Measurements from ENCODE around the gene RHBDD1. TPM values are rescaled to one million over a fixed set of nuclear protein-coding genes. Genes with fewer than 3 reads are reported as not detected.

RHBDD1 gene
- total RNA-seq, 2 donors from 2014 or later: 35.5 to 40.4 TPM

- DNase-seq (ENCODE audit: low spot score in 2 of 2): peak in 1 of 2 donors; percentile 3
- Mint-ChIP-seq H3K36me3 (no peaks in the 10 kb centered on the region), H3K27ac (no peak overlapping the region), H3K9me3 (no peaks in the 10 kb centered on the region)
- ATAC-seq: no peak
Measured at GRCh38 chr2:226797989-226798421, 37.8 kb upstream of the RHBDD1 start.

DNA sequence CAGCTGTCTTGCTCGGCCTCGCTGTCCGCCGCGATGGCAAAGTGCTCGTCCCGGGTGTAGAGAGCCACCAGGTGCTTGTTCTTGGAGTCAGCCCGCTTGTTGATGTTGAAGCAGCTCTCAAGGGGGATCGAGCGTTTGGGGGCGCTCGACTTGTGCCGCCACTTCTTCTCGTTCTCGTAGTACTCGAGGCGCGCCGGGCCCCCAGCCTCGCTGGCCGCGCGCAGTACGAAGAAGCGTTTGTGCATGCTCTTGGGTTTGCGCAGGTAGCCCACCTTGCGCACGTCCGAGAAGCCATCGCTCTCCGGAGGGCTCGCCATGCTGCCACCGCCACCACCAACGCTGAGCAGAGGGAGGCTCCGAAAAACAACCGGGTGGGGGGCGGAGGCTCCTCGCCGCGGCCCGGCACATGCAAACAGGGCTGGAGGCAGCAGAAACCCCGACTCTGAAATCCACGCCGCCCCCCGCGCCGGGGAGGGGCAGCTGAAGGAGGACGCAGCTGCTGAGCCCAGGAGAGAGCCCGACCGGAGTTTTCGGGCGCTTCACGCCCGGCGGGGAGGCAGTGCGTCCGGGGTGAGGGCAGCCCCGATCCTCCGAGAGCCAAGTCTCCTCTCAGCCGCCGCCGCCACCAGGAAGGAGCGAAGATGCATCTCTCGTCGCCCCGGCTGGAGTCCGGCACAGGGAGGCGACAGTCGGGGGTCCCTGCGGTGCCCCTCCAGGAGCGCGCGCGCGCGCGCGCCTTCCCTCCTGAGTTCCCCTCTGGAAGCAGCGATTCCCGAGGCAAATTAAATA lies 37.2 kb upstream of the RHBDD1 start:
- no peak overlapping the region for H3K27ac Mint-ChIP-seq
- H3K36me3 Mint-ChIP-seq: no peaks in the 10 kb centered on the region
- no peaks in the 10 kb centered on the region for H3K9me3 Mint-ChIP-seq
- DNase-seq (ENCODE audit: low spot score in 2 of 2): peak; percentile 50 to 58
- peak; percentile 13 to 25 for ATAC-seq

- Mint-ChIP-seq H3K9me3 (no peaks in the 10 kb centered on the region), H3K36me3 (no peaks in the 10 kb centered on the region), H3K27ac (peak within 1 kb of the TSS in 1 of 2 donors; percentile 46)
- DNase-seq (ENCODE audit: low spot score in 2 of 2) (peak; percentile 58 to 71), ATAC-seq (peak; percentile 61 to 73)
Measured at GRCh38 chr2:226799211-226799975, 36.5 kb upstream of the RHBDD1 start, which contains the start of gene IRS1. TSS of gene IRS1 (minus strand) at chr2:226799820. CDS start at chr2:226798738, 1,082 bp downstream.

DNA sequence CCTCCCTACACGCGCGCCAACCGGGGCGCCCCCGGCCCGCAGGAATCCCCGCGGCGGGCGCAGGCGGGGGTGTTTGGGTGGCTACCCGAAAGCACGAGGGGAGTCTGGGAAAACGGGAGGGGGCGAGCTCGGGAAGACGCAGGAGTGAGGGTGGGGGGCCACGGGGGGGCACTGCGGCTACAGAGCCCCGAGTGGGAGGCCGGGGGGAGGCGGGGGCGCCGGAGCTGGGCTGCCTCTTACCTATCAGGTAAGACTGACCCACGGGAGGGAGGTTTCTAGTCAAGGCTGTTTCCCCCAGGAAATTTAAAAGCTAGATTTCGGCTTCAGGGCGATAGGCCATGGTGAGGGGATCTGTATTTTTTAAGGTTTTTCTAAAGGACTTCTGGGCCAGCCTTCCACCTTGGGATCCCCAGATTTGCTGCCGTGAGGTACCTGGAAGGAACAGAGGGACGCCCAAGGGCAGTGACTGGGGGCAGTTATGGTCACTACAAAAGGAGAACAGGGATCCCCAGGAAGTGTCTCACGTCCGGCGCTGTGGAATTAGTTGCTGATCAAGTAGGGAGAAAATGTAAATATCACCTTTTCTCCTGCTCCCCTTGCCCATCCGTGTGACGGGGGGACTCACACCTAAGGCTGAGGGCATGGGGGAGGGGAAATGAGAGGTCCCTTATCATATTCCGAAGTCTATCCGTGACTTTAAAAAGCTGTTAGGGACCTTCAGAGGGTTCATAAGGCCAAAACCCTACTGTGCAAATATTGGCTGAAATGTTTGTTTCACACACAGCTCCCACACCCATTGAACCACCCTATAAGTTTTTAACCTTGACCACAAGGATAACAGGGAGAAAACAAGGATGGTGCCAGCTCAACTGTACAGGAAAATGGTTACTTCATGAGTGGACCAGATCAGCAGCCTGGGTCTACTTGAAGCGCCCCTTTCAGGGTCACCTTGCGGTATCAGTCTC lies 35.6 kb upstream of the RHBDD1 start:
- no peaks in the 10 kb centered on the region for H3K36me3 Mint-ChIP-seq
- DNase-seq (ENCODE audit: low spot score in 2 of 2) (peak; percentile 13 to 64), ATAC-seq (peak in 1 of 2 donors; percentile 4)
- H3K27ac Mint-ChIP-seq: peak overlapping the region in 1 of 2 donors; percentile 46
- H3K9me3 Mint-ChIP-seq: no peaks in the 10 kb centered on the region

- Mint-ChIP-seq H3K36me3 (no peaks in the 10 kb centered on the region), H3K9me3 (no peaks in the 10 kb centered on the region), H3K27ac (peak overlapping the region in 1 of 2 donors; percentile 46)
- ATAC-seq: peak; percentile 76 to 79
- DNase-seq (ENCODE audit: low spot score in 2 of 2): peak; percentile 84 to 87
Measured at GRCh38 chr2:226800941-226801784, 34.7 kb upstream of the RHBDD1 start.

GRCh38 chr2:226802573-226802972 lies 33.3 kb upstream of the RHBDD1 start:
- DNase-seq (ENCODE audit: low spot score in 2 of 2) (peak in 1 of 2 donors; percentile 20), ATAC-seq (no peak)
- no peak overlapping the region for H3K27ac Mint-ChIP-seq
- H3K9me3 Mint-ChIP-seq: no peaks in the 10 kb centered on the region
- no peaks in the 10 kb centered on the region for H3K36me3 Mint-ChIP-seq

GRCh38 chr2:226803410-226803809 lies 32.4 kb upstream of the RHBDD1 start:
- ATAC-seq: no peak
- no peak for DNase-seq (ENCODE audit: low spot score in 2 of 2)
- H3K9me3 Mint-ChIP-seq: no peaks in the 10 kb centered on the region
- no peak overlapping the region for H3K27ac Mint-ChIP-seq
- H3K36me3 Mint-ChIP-seq: no peaks in the 10 kb centered on the region

DNA sequence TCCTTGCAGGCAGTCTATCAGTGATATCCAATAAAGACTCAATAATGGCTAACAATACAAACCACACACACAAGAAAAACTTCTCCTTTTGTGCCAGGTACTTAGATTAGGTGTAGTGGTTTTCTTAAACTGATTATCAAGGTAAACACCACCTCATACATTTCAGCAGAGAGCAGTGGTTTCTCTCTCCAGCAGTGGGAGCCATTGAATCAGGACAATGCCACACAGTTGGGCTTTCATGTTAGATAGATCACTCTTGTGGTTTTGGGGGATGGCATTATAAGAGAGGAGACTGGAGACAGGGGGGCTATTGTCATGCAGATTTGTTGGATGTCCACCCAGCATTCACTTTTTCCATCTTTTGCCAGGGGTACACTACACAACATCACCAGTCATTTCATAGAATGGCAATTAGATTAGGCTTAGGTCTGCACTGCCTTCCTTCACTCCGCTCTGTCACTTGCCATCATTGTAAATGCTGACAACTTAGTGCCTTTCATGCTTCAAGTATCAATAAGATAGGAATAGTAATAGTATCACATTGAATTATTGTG lies 22.6 kb upstream of the RHBDD1 start:
- DNase-seq (ENCODE audit: low spot score in 2 of 2) (no peak), ATAC-seq (no peak)
- H3K36me3 Mint-ChIP-seq: no peaks in the 10 kb centered on the region
- no peak overlapping the region for H3K27ac Mint-ChIP-seq
- no peaks in the 10 kb centered on the region for H3K9me3 Mint-ChIP-seq

DNA sequence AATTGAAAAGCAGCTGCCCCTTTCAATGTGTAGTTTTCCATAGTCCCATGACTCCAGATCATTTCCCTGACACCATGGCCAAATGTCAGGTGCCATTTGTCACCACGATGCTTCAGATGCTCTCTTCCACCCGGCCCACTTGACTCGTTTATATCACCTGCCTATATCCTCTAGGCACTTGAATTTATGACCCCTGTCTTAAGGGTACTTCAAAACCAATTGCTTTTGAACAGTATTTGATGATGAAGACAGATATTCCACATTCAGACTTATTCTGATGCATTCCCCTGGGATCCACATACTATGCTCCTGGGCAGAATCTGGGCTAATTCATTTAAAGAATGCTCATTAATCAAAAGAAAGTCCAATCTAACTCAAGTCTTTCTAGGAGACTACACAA lies 16.9 kb upstream of the RHBDD1 start:
- ATAC-seq (no peak), DNase-seq (ENCODE audit: low spot score in 2 of 2) (no peak)
- H3K27ac Mint-ChIP-seq: no peak overlapping the region
- no peaks in the 10 kb centered on the region for H3K9me3 Mint-ChIP-seq
- no peaks in the 10 kb centered on the region for H3K36me3 Mint-ChIP-seq

DNA sequence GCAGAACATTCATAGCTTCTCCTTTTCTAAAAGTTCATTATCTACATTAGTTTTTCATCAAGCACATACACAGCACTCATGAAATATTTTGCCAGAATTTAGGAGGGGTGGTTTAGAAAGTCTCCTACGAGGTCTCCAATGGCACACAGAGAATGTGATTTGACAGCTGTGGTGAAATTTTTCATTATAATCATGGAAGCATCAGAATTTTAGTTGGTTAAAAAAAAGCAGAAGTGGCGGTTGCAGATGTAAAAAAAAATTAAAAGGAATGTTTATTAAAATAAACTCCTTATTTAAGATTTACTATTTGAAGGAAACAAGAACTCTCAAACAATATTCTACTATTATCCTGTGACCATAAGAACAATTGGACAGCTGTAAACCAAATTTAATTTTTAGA lies 10.8 kb upstream of the RHBDD1 start:
- Mint-ChIP-seq H3K36me3 (no peaks in the 10 kb centered on the region), H3K27ac (no peak overlapping the region), H3K9me3 (no peaks in the 10 kb centered on the region)
- DNase-seq (ENCODE audit: low spot score in 2 of 2) (no peak), ATAC-seq (no peak)

GRCh38 chr2:226828191-226828590 lies 7.7 kb upstream of the RHBDD1 start:
- peaks cover 0 to 4% of the 10 kb centered on the region in 2 donors for H3K9me3 Mint-ChIP-seq
- no peak overlapping the region for H3K27ac Mint-ChIP-seq
- H3K36me3 Mint-ChIP-seq: peaks cover 6 to 16% of the 10 kb centered on the region in 2 donors
- ATAC-seq (no peak), DNase-seq (ENCODE audit: low spot score in 2 of 2) (no peak)

- H3K27ac Mint-ChIP-seq: no peak overlapping the region
- H3K36me3 Mint-ChIP-seq: peaks cover 6 to 24% of the 10 kb centered on the region in 2 donors
- DNase-seq (ENCODE audit: low spot score in 2 of 2): no peak
- no peak for ATAC-seq
- peaks cover 0 to 4% of the 10 kb centered on the region in 2 donors for H3K9me3 Mint-ChIP-seq
Measured at GRCh38 chr2:226829721-226830631, 5.9 kb upstream of the RHBDD1 start.

GRCh38 chr2:226831266-226831665 lies 4.6 kb upstream of the RHBDD1 start:
- H3K36me3 Mint-ChIP-seq: peaks cover 6 to 24% of the 10 kb centered on the region in 2 donors
- no peak overlapping the region for H3K27ac Mint-ChIP-seq
- H3K9me3 Mint-ChIP-seq: peaks cover 0 to 4% of the 10 kb centered on the region in 2 donors
- ATAC-seq (no peak), DNase-seq (ENCODE audit: low spot score in 2 of 2) (no peak)

GRCh38 chr2:226832061-226832460 lies 3.8 kb upstream of the RHBDD1 start:
- Mint-ChIP-seq H3K27ac (peak overlapping the region in 1 of 2 donors; percentile 29), H3K36me3 (peaks cover 11 to 24% of the 10 kb centered on the region in 2 donors), H3K9me3 (peaks cover 0 to 4% of the 10 kb centered on the region in 2 donors)
- ATAC-seq (no peak), DNase-seq (ENCODE audit: low spot score in 2 of 2) (no peak)
